Stomach smooth muscle (tissue), 2 donors: ENCODE results near the gene PTPN6.

Experiments used
- H3K27ac ChIP-seq: one replicate; pipeline ENCODE4 v1.7.0; 2013; ENCODE audit warnings: mild to moderate bottlenecking, low read length, inconsistent platforms
- H3K27me3 ChIP-seq, 2 donors: one replicate each; pipeline ENCODE4 v1.7.0; 2013; ENCODE audit warnings: low read length in 2 of 2; ENCODE audit not compliant: insufficient read depth in 2 of 2, control insufficient read depth in 1 of 2
- H3K36me3 ChIP-seq, 2 donors: one replicate each; pipeline ENCODE4 v1.7.0; 2013; ENCODE audit warnings: low read length in 2 of 2; ENCODE audit not compliant: control insufficient read depth in 2 of 2, insufficient read depth in 2 of 2
- H3K4me1 ChIP-seq: one replicate; pipeline ENCODE4 v1.7.0; 2013; ENCODE audit warnings: low read length; ENCODE audit not compliant: control insufficient read depth, insufficient read depth
- H3K4me3 ChIP-seq, 2 donors: one replicate each; pipeline ENCODE4 v1.7.0; 2013; ENCODE audit warnings: low read length in 2 of 2
- H3K9ac ChIP-seq, 2 donors: one replicate each; pipeline ENCODE4 v1.7.0; 2013; ENCODE audit warnings: low read length in 2 of 2, mild to moderate bottlenecking in 1 of 2
- H3K9me3 ChIP-seq, 2 donors: one replicate each; pipeline ENCODE4 v1.7.0; 2013; ENCODE audit warnings: low read length in 2 of 2; ENCODE audit not compliant: control insufficient read depth in 2 of 2
- donor health status: healthy.
- donor health status: Pancreatic carcinoma.

Gene PTPN6

GRCh38 chr12:6959058-6959804, 8.1 kb downstream of the PTPN6 start:
- Histone ChIP-seq H3K4me1 (peaks cover 30% of the 10 kb centered on the region), H3K9ac (no peak overlapping the region), H3K9me3 (no peaks in the 10 kb centered on the region), H3K4me3 (no peak overlapping the region), H3K27ac (no peak overlapping the region), H3K36me3 (no peaks in the 10 kb centered on the region), H3K27me3 (no peaks in the 10 kb centered on the region)

- no peaks in the 10 kb centered on the region for H3K27me3 ChIP-seq
- H3K4me1 ChIP-seq: peaks cover 35% of the 10 kb centered on the region
- no peaks in the 10 kb centered on the region for H3K36me3 ChIP-seq
- no peak overlapping the region for H3K9ac ChIP-seq
- H3K27ac ChIP-seq: no peak overlapping the region
- H3K9me3 ChIP-seq: no peaks in the 10 kb centered on the region
- H3K4me3 ChIP-seq: no peak overlapping the region
Measured at GRCh38 chr12:6959805-6960592, 8.8 kb downstream of the PTPN6 start.

- H3K27ac ChIP-seq: peak overlapping the region; percentile 64
- H3K4me3 ChIP-seq: no peak overlapping the region
- peak overlapping the region in 1 of 2 donors; percentile 21 for H3K9ac ChIP-seq
- H3K4me1 ChIP-seq: peaks cover 35% of the 10 kb centered on the region
- H3K9me3 ChIP-seq: no peaks in the 10 kb centered on the region
- no peaks in the 10 kb centered on the region for H3K27me3 ChIP-seq
- peaks cover 6% of the 10 kb centered on the region in 2 donors for H3K36me3 ChIP-seq
Measured at GRCh38 chr12:6960593-6961277, 9.6 kb downstream of the PTPN6 start.

GRCh38 chr12:6961278-6961694, 10.1 kb downstream of the PTPN6 start:
- Histone ChIP-seq H3K4me3 (peak overlapping the region in 1 of 2 donors; percentile 54), H3K9me3 (no peaks in the 10 kb centered on the region), H3K9ac (peak overlapping the region; percentile 48 to 62), H3K27me3 (no peaks in the 10 kb centered on the region), H3K27ac (peak overlapping the region; percentile 64), H3K4me1 (peaks cover 32% of the 10 kb centered on the region), H3K36me3 (peaks cover 10 to 11% of the 10 kb centered on the region in 2 donors)

GRCh38 chr12:6961695-6962284, 10.6 kb downstream of the PTPN6 start:
- H3K9ac ChIP-seq: peak overlapping the region; percentile 48 to 62
- H3K9me3 ChIP-seq: no peaks in the 10 kb centered on the region
- H3K27me3 ChIP-seq: no peaks in the 10 kb centered on the region
- peaks cover 32% of the 10 kb centered on the region for H3K4me1 ChIP-seq
- peak overlapping the region; percentile 64 for H3K27ac ChIP-seq
- peaks cover 13% of the 10 kb centered on the region in 2 donors for H3K36me3 ChIP-seq
- H3K4me3 ChIP-seq: peak overlapping the region in 1 of 2 donors; percentile 54

- Histone ChIP-seq H3K4me3 (peak overlapping the region in 1 of 2 donors; percentile 54), H3K4me1 (peaks cover 33% of the 10 kb centered on the region), H3K27me3 (no peaks in the 10 kb centered on the region), H3K27ac (peak overlapping the region; percentile 64), H3K9me3 (no peaks in the 10 kb centered on the region), H3K36me3 (peaks cover 19% of the 10 kb centered on the region in 2 donors), H3K9ac (peak overlapping the region; percentile 30 to 62)
Measured at GRCh38 chr12:6962285-6963015, 11.3 kb downstream of the PTPN6 start.

- no peak overlapping the region for H3K9ac ChIP-seq
- H3K27me3 ChIP-seq: no peaks in the 10 kb centered on the region
- no peaks in the 10 kb centered on the region for H3K9me3 ChIP-seq
- H3K4me3 ChIP-seq: no peak overlapping the region
- H3K36me3 ChIP-seq: peaks cover 26% of the 10 kb centered on the region in 2 donors
- H3K27ac ChIP-seq: peak overlapping the region; percentile 64
- peaks cover 40% of the 10 kb centered on the region for H3K4me1 ChIP-seq
Measured at GRCh38 chr12:6963016-6963731, 12.0 kb downstream of the PTPN6 start.

- no peaks in the 10 kb centered on the region for H3K9me3 ChIP-seq
- H3K4me3 ChIP-seq: no peak overlapping the region
- peaks cover 47% of the 10 kb centered on the region for H3K4me1 ChIP-seq
- H3K27me3 ChIP-seq: no peaks in the 10 kb centered on the region
- H3K27ac ChIP-seq: peak overlapping the region; percentile 78
- peak overlapping the region; percentile 25 to 60 for H3K9ac ChIP-seq
- peaks cover 34% of the 10 kb centered on the region in 2 donors for H3K36me3 ChIP-seq
Measured at GRCh38 chr12:6963791-6964413, 12.7 kb downstream of the PTPN6 start.

GRCh38 chr12:6964605-6965025, 13.5 kb downstream of the PTPN6 start:
- peaks cover 54% of the 10 kb centered on the region for H3K4me1 ChIP-seq
- no peak overlapping the region for H3K4me3 ChIP-seq
- no peaks in the 10 kb centered on the region for H3K9me3 ChIP-seq
- peak overlapping the region; percentile 25 to 60 for H3K9ac ChIP-seq
- H3K27ac ChIP-seq: peak overlapping the region; percentile 78
- H3K27me3 ChIP-seq: no peaks in the 10 kb centered on the region
- peaks cover 35% of the 10 kb centered on the region in 2 donors for H3K36me3 ChIP-seq
